HepG2 (cell line): ENCODE data around the gene ATE1. TPM values are rescaled to one million over a fixed set of nuclear protein-coding genes. Genes with fewer than 3 reads are reported as not detected.

Source experiments
- ATAC-seq: fragments of 200-7000 bp; cut with Tn5 transposase; 3 replicates; pipeline ENCODE4 v1.9.1; 2020; ENCODE audit warnings: mild to moderate bottlenecking, moderate library complexity
- BruUV-seq: library from RNA; stranded (reverse); fragments of 400-500 nt; replicated peaks from 2 replicates; lab custom pipeline; 2021; lab: Mats Ljungman, UMichigan
- CTCF ChIA-PET: fragments of 300-600 bp; formaldehyde crosslinking; extraction: SDS; loops from one replicate; lab custom pipeline; 2021; ENCODE audit warnings: low total read pairs, inconsistent platforms, low intra/inter-chr PET ratio; lab: Yijun Ruan, JAX
- POLR2A ChIA-PET: fragments of 350-600 bp; sonication (Branson Sonifier 250); formaldehyde crosslinking; loops from one replicate; lab custom pipeline; 2020; ENCODE audit warnings: antibody characterized with exemption, inconsistent platforms; lab: Yijun Ruan, JAX
- DNase-seq: peaks from one replicate; pipeline ENCODE4 v3.0.0-alpha.2; 2015; ENCODE audit warnings: low spot score
- FAIRE-seq: peaks from 3 replicates; lab custom pipeline; 2011; peaks lifted over from hg19 to GRCh38; lab: Jason Lieb, UNC
- H2AFZ ChIP-seq: one replicate; pipeline ENCODE4 v1.6.1; 2011; ENCODE audit warnings: low read length, inconsistent platforms
- H3K27ac ChIP-seq: fragments of 300-600 bp; 3 replicates; pipeline ENCODE4 v1.8.0; 2011; ENCODE audit warnings: mixed run types, mild to moderate bottlenecking, mixed read lengths, low read length, inconsistent platforms; ENCODE audit not compliant: insufficient read depth; ENCODE audit errors: extremely low read length
- H3K27me3 ChIP-seq, 2 experiments: fragments of 200-600 bp in 1 of 2; 2 replicates in 1 of 2; 3 replicates in 1 of 2; pipeline versions ENCODE4 v1.6.0 to v1.8.0; 2011; ENCODE audit warnings: low read length in 2 of 2, mild to moderate bottlenecking in 2 of 2, moderate library complexity in 2 of 2, inconsistent platforms in 1 of 2; ENCODE audit not compliant: insufficient read depth in 2 of 2, control insufficient read depth in 1 of 2
- H3K36me3 ChIP-seq, 2 experiments: fragments of 200-600 bp in 1 of 2; replicated peaks in 1 of 2; 2 replicates in 1 of 2; 3 replicates in 1 of 2; pipeline versions ENCODE4 v1.5.1 to v1.8.0; 2011; ENCODE audit warnings: low read length in 2 of 2, inconsistent platforms in 1 of 2; ENCODE audit not compliant: insufficient read depth in 2 of 2, control insufficient read depth in 1 of 2
- H3K4me1 ChIP-seq: 2 replicates; pipeline ENCODE4 v1.5.1; 2012; ENCODE audit warnings: low read length, inconsistent platforms; ENCODE audit not compliant: insufficient read depth
- H3K4me2 ChIP-seq: 2 replicates; pipeline ENCODE4 v1.6.0; 2011; ENCODE audit warnings: low read depth, low read length, inconsistent platforms
- H3K4me3 ChIP-seq, 3 experiments: fragments of 200-600 bp in 1 of 3; sonication (generic), shearing (Covaris generic) in 1 of 3; replicated peaks in 1 of 3; 2 replicates each; pipeline ENCODE4 v1.5.1; 2011 to 2016; ENCODE audit warnings: low read length in 3 of 3, inconsistent platforms in 2 of 3, low read depth in 2 of 3, mild to moderate bottlenecking in 2 of 3, control low read depth in 1 of 3, mixed read lengths in 1 of 3; ENCODE audit not compliant: insufficient read depth in 1 of 3
- H3K79me2 ChIP-seq: one replicate; pipeline ENCODE4 v1.6.1; 2011; ENCODE audit warnings: low read length, inconsistent platforms; ENCODE audit not compliant: insufficient read depth
- H3K9ac ChIP-seq: 2 replicates; pipeline ENCODE4 v1.6.0; 2011; ENCODE audit warnings: mild to moderate bottlenecking, low read depth, low read length, inconsistent platforms; ENCODE audit not compliant: insufficient read depth
- H3K9me3 ChIP-seq: 2 replicates; pipeline ENCODE4 v1.5.1; 2012; ENCODE audit warnings: mild to moderate bottlenecking, low read length
- H4K20me1 ChIP-seq: 2 replicates; pipeline ENCODE4 v1.6.0; 2011; ENCODE audit warnings: inconsistent platforms, mild to moderate bottlenecking, low read length, moderate library complexity; ENCODE audit not compliant: insufficient read depth
- ATRX ChIP-seq: sonication (generic); formaldehyde crosslinking; IDR thresholded peaks from 2 replicates; pipeline ENCODE4 v1.4.0; 2020; ENCODE audit warnings: missing genetic modification reagents, borderline replicate concordance
- FOXO4 ChIP-seq: sonication (generic); formaldehyde crosslinking; conservative IDR thresholded peaks from 2 replicates; pipeline ENCODE4 v1.8.1; 2023; ENCODE audit warnings: missing genetic modification reagents
- KMT2B ChIP-seq: IDR thresholded peaks from 2 replicates; pipeline ENCODE4 v1.6.1; 2016; ENCODE audit warnings: missing genetic modification reagents, missing compliant biosample characterization
- PTBP1 ChIP-seq: fragments of 200-400 bp; formaldehyde crosslinking; IDR thresholded peaks from 2 replicates; pipeline ENCODE4 v1.6.1; 2018; ENCODE audit warnings: low read length, low read depth; ENCODE audit not compliant: poor library complexity, severe bottlenecking
- TAF15 ChIP-seq: fragments of 200-400 bp; formaldehyde crosslinking; IDR thresholded peaks from one replicate; pipeline ENCODE4 v1.6.1; 2018; ENCODE audit warnings: mild to moderate bottlenecking, low read depth, low read length; ENCODE audit not compliant: poor library complexity, severe bottlenecking
- ZNF253 ChIP-seq: sonication (generic); formaldehyde crosslinking; IDR thresholded peaks from 2 replicates; pipeline ENCODE4 v1.8.0; 2022; ENCODE audit warnings: mild to moderate bottlenecking, missing genetic modification reagents, borderline replicate concordance
- ZNF296 ChIP-seq: sonication (generic); formaldehyde crosslinking; conservative IDR thresholded peaks from 2 replicates; pipeline ENCODE4 v1.5.0; 2020; ENCODE audit warnings: mild to moderate bottlenecking, missing genetic modification reagents
- ZNF574 ChIP-seq: sonication (generic); formaldehyde crosslinking; IDR thresholded peaks from 2 replicates; pipeline ENCODE4 v1.4.0; 2020; ENCODE audit warnings: missing genetic modification reagents
- ZNF720 ChIP-seq: sonication (generic); formaldehyde crosslinking; IDR thresholded peaks from 2 replicates; pipeline ENCODE4 v1.4.0; 2020; ENCODE audit warnings: missing genetic modification reagents
- WGBS: methylation state at CpG from one replicate; pipeline ENCODE4 v1.1.6; 2017; ENCODE audit warnings: low lambda C conversion rate; 5-methylcytosine and 5-hydroxymethylcytosine counted together
- in situ Hi-C: cut with HindIII; loops from 2 replicates; pipeline ENCODE4 v1.10.0; 2017; ENCODE audit warnings: low pct_unique_long_range_greater_than_20kb; ENCODE audit not compliant: extremely low pct_ligation_motif_present
- intact Hi-C: fragments of 100-400 bp; cut with micrococcal nuclease; formaldehyde crosslinking; loops from one replicate; pipeline ENCODE4 v1.10.0; 2022; ENCODE audit not compliant: unreplicated experiment
- polyA plus RNA-seq, 8 experiments: library from polyadenylated mRNA; depleted of rRNA in 3 of 8; stranded (reverse) in 7 of 8; unstranded in 1 of 8; fragments of >200 nt; fragmentation: Illumina TruSeq in 4 of 8; extraction: Trizol in 4 of 8; gene quantifications; 2 replicates each; pipeline versions ENCODE4 v1.2.1 to v1.2.3, GENCODE V29; 2011 to 2016; ENCODE audit warnings: low read depth in 4 of 8, missing spikeins in 1 of 8, mixed read lengths in 1 of 8; ENCODE audit not compliant: insufficient read depth in 1 of 8
- total RNA-seq, 5 experiments: library from RNA; depleted of rRNA; stranded (reverse); fragments of >200 nt; fragmentation: Illumina TruSeq; extraction: Trizol; gene quantifications; 2 replicates each; pipeline ENCODE4 v1.2.3, GENCODE V29; 2016; ENCODE audit warnings: low read depth in 1 of 5

Gene ATE1
- total and polyA plus RNA-seq, 2 of the 13 experiments (the other 11 are each of a cell fraction or from before 2014, with no cell fraction given), result 17.5 to 42.2 TPM

- Histone ChIP-seq H3K4me1 (peaks cover 22% of the 10 kb centered on the region), H4K20me1 (no peaks in the 10 kb centered on the region), H3K27ac (no peak overlapping the region), H3K4me2 (no peak overlapping the region), H3K27me3 (no peaks in the 10 kb centered on the region), H2AFZ (no peak overlapping the region), H3K4me3 (no peak overlapping the region), H3K36me3 (peaks cover 15 to 27% of the 10 kb centered on the region in 2 experiments), H3K9ac (no peak overlapping the region), H3K79me2 (peaks cover 8% of the 10 kb centered on the region), H3K9me3 (no peaks in the 10 kb centered on the region)
- no peak for ATAC-seq
- BruUV-seq, result no TSS peak
- 100% methylated on average over 2 of the region's 2 CpGs for WGBS
- DNase-seq, result no peak
- ChIA-PET CTCF (no interaction called here), POLR2A (no interaction called here)
- intact Hi-C loops, result no loop called here
- no peak for FAIRE-seq
- TF ChIP-seq PTBP1, result no peak
- no peak for TF ChIP-seq TAF15
- no peak for TF ChIP-seq ZNF720 (CRISPR knock-in tag)
- no peak for TF ChIP-seq ZNF574 (CRISPR knock-in tag)
- TF ChIP-seq FOXO4 (CRISPR knock-in tag), result no peak
- TF ChIP-seq ATRX (CRISPR knock-in tag), result no peak
- TF ChIP-seq KMT2B (CRISPR knock-in tag), result no peak
- TF ChIP-seq ZNF296 (CRISPR knock-in tag), result no peak
- TF ChIP-seq ZNF253 (CRISPR knock-in tag), result no peak
- in situ Hi-C loops, result no loop called here
These were observed 16.5 kb downstream of the ATE1 start for GRCh38 chr10:121911421-121911697.
